AG10803 (cell line): ENCODE results near the gene SKIC3.

Source experiments
- DNase-seq: peaks from one replicate; pipeline ENCODE4 v3.0.0; 2010; ENCODE audit warnings: low read depth
- H3K4me3 ChIP-seq: 2 replicates; pipeline ENCODE4 v1.5.1; 2011; ENCODE audit warnings: mild to moderate bottlenecking, low read length, control low read depth
- CTCF ChIP-seq: conservative IDR thresholded peaks from 2 replicates; pipeline ENCODE4 v1.5.1; 2011; ENCODE audit warnings: mild to moderate bottlenecking, low read length, control low read depth, inconsistent platforms

The SKIC3 gene

GRCh38 chr5:95554647-95555548 lies at the start of gene SKIC3, which contains the start of gene ARSK:
TSS of gene SKIC3 (minus strand) at chr5:95554977. CDS start at chr5:95547150, 7,827 bp downstream.
TSS of gene ARSK (plus strand) at chr5:95555101. CDS start at chr5:95555279, 178 bp downstream.
- peak; percentile 100 for DNase-seq
- TF ChIP-seq CTCF = peak; percentile 59
- H3K4me3 ChIP-seq = peak within 1 kb of the TSS; percentile 88

- H3K4me3 ChIP-seq = no peak overlapping the region
- DNase-seq = peak; percentile 79
- TF ChIP-seq CTCF = no peak
Observed at GRCh38 chr5:95600557-95600956, 45.8 kb upstream of the SKIC3 start.

- TF ChIP-seq CTCF = no peak
- no peak for DNase-seq
- no peak overlapping the region for H3K4me3 ChIP-seq
Observed at GRCh38 chr5:95599252-95599651, 44.5 kb upstream of the SKIC3 start.

- no peak overlapping the region for H3K4me3 ChIP-seq
- DNase-seq = no peak
- TF ChIP-seq CTCF = no peak
Observed at GRCh38 chr5:95595289-95595931, 40.6 kb upstream of the SKIC3 start.

- TF ChIP-seq CTCF = no peak
- DNase-seq = peak; percentile 63
- no peak overlapping the region for H3K4me3 ChIP-seq
Observed at GRCh38 chr5:95591490-95591901, 36.7 kb upstream of the SKIC3 start.

- no peak for DNase-seq
- no peak overlapping the region for H3K4me3 ChIP-seq
- TF ChIP-seq CTCF = no peak
Observed at GRCh38 chr5:95590880-95591279, 36.1 kb upstream of the SKIC3 start.

- H3K4me3 ChIP-seq = no peak overlapping the region
- no peak for DNase-seq
- TF ChIP-seq CTCF = no peak
Observed at GRCh38 chr5:95583992-95584391, 29.2 kb upstream of the SKIC3 start.
